Stimulated activated CD8-positive, alpha-beta memory T cell treated with anti-CD3 and anti-CD28 coated beads, Interleukin-4, amount 100 ng/mL, for 1 hour (primary cell): ENCODE results near the gene MORN1.

Experiments used
- DNase-seq, 2 donors: peaks; one replicate each; pipeline ENCODE4 v3.0.0-alpha.2; 2020; ENCODE audit warnings: low read depth in 2 of 2, low spot score in 1 of 2

Gene MORN1

GRCh38 chr1:2422523-2422922 is 31.2 kb upstream of the MORN1 start:
- DNase-seq, result no peak

GRCh38 chr1:2419416-2419815 is 28.1 kb upstream of the MORN1 start:
- no peak for DNase-seq

- DNase-seq, result no peak
Measured at GRCh38 chr1:2418791-2419320, 27.5 kb upstream of the MORN1 start.

GRCh38 chr1:2417833-2418225 is 26.5 kb upstream of the MORN1 start:
- no peak for DNase-seq

GRCh38 chr1:2417083-2417832 is 25.9 kb upstream of the MORN1 start:
- no peak for DNase-seq

GRCh38 chr1:2416403-2416802 is 25.0 kb upstream of the MORN1 start:
- no peak for DNase-seq

- peak in 1 of 2 donors; percentile 23 for DNase-seq
Measured at GRCh38 chr1:2415801-2416208, 24.5 kb upstream of the MORN1 start.

GRCh38 chr1:2415337-2415736 is 24.0 kb upstream of the MORN1 start:
- DNase-seq, result no peak

GRCh38 chr1:2414297-2414958 is 23.1 kb upstream of the MORN1 start:
- DNase-seq, result peak; percentile 61 to 68

GRCh38 chr1:2413495-2414296 is 22.3 kb upstream of the MORN1 start:
- DNase-seq, result no peak

- DNase-seq, result no peak
Measured at GRCh38 chr1:2412773-2413494, 21.6 kb upstream of the MORN1 start.

GRCh38 chr1:2412395-2412772 is 21.0 kb upstream of the MORN1 start, which contains the start of gene PEX10:
PEX10 (minus strand) TSS chr1:2412564; CDS start chr1:2412502, 62 bp downstream.
- peak; percentile 96 to 99 for DNase-seq

- no peak for DNase-seq
Measured at GRCh38 chr1:2411801-2412394, 20.5 kb upstream of the MORN1 start.

GRCh38 chr1:2409745-2410144 is 18.4 kb upstream of the MORN1 start:
- DNase-seq, result no peak

- no peak for DNase-seq
Measured at GRCh38 chr1:2408859-2409276, 17.5 kb upstream of the MORN1 start.

GRCh38 chr1:2408456-2408855 is 17.1 kb upstream of the MORN1 start:
- DNase-seq, result no peak

- DNase-seq, result no peak
Measured at GRCh38 chr1:2407991-2408275, 16.6 kb upstream of the MORN1 start.

- no peak for DNase-seq
Measured at GRCh38 chr1:2407166-2407990, 16.0 kb upstream of the MORN1 start.

GRCh38 chr1:2406451-2407041 is 15.2 kb upstream of the MORN1 start:
- no peak for DNase-seq
